GM23338 (cell line): ENCODE data around the gene NSMCE1. TPM values are rescaled to one million over a fixed set of nuclear protein-coding genes. Genes with fewer than 3 reads are reported as not detected.

Experiments
- ATAC-seq: fragments of 200-7000 bp; cut with Tn5 transposase; 3 replicates; pipeline ENCODE4 v1.9.1; 2020
- DNase-seq: peaks from one replicate; pipeline ENCODE4 v3.0.0-alpha.2; 2015; ENCODE audit warnings: low spot score
- H2AFZ ChIP-seq: fragments of 200-600 bp; sonication (generic); 2 replicates; pipeline ENCODE4 v1.8.0; 2016; ENCODE audit warnings: antibody characterized with exemption, mild to moderate bottlenecking, moderate library complexity
- H3F3A ChIP-seq: fragments of 200-600 bp; sonication (generic); replicated peaks from 2 replicates; pipeline ENCODE4 v1.8.0; 2017; ENCODE audit warnings: antibody characterized with exemption, mixed run types, low read depth
- H3K27ac ChIP-seq: fragments of 200-600 bp; sonication (generic); 2 replicates; pipeline ENCODE4 v1.6.1; 2016; ENCODE audit warnings: low read depth
- H3K27me3 ChIP-seq: fragments of 200-600 bp; sonication (generic); 2 replicates; pipeline ENCODE4 v1.8.0; 2016; ENCODE audit warnings: mild to moderate bottlenecking, mixed run types, moderate library complexity; ENCODE audit not compliant: insufficient read depth
- H3K36me3 ChIP-seq: fragments of 200-600 bp; sonication (generic); 2 replicates; pipeline ENCODE4 v1.8.0; 2016; ENCODE audit warnings: mild to moderate bottlenecking; ENCODE audit not compliant: insufficient read depth
- H3K4me1 ChIP-seq: fragments of 200-600 bp; sonication (generic); 2 replicates; pipeline ENCODE4 v1.8.0; 2016; ENCODE audit warnings: mild to moderate bottlenecking, moderate library complexity; ENCODE audit not compliant: insufficient read depth
- H3K4me2 ChIP-seq: fragments of 200-600 bp; sonication (generic); 2 replicates; pipeline ENCODE4 v1.7.1; 2017; ENCODE audit warnings: mixed run types
- H3K4me3 ChIP-seq: fragments of 200-600 bp; sonication (generic); 2 replicates; pipeline ENCODE4 v1.6.1; 2016; ENCODE audit warnings: mixed run types
- H3K79me2 ChIP-seq: fragments of 200-600 bp; sonication (generic); replicated peaks from 2 replicates; pipeline ENCODE4 v1.8.0; 2017; ENCODE audit warnings: mild to moderate bottlenecking; ENCODE audit not compliant: insufficient read depth
- H3K9me2 ChIP-seq: fragments of 200-600 bp; sonication (generic); 2 replicates; pipeline ENCODE4 v1.8.0; 2017; ENCODE audit not compliant: insufficient read depth
- H4K20me1 ChIP-seq: fragments of 200-600 bp; sonication (generic); replicated peaks from 2 replicates; pipeline ENCODE4 v1.8.0; 2017; ENCODE audit warnings: mild to moderate bottlenecking; ENCODE audit not compliant: insufficient read depth
- H3K27ac Mint-ChIP-seq: 2 replicates; pipeline ENCODE4 v1.8.0; 2020; ENCODE audit warnings: inconsistent platforms, mild to moderate bottlenecking, moderate library complexity, mixed read lengths
- H3K27me3 Mint-ChIP-seq: 3 replicates; pipeline ENCODE4 v1.8.0; 2022; ENCODE audit warnings: low read depth, mild to moderate bottlenecking, moderate library complexity, mixed read lengths, inconsistent platforms; ENCODE audit not compliant: insufficient read depth, poor library complexity
- H3K36me3 Mint-ChIP-seq: 3 replicates; pipeline ENCODE4 v1.8.0; 2021; ENCODE audit warnings: low read depth, mild to moderate bottlenecking, inconsistent platforms, moderate library complexity, mixed read lengths
- H3K4me1 Mint-ChIP-seq: 3 replicates; pipeline ENCODE4 v1.8.0; 2020; ENCODE audit warnings: mild to moderate bottlenecking, inconsistent platforms, mixed read lengths
- H3K4me3 Mint-ChIP-seq: 3 replicates; pipeline ENCODE4 v1.8.0; 2021; ENCODE audit warnings: moderate library complexity, mild to moderate bottlenecking, inconsistent platforms, mixed read lengths
- H3K9me3 Mint-ChIP-seq: 3 replicates; pipeline ENCODE4 v1.8.0; 2020; ENCODE audit warnings: moderate library complexity, mild to moderate bottlenecking, inconsistent platforms, mixed read lengths
- CREB1 ChIP-seq: fragments of 250-450 bp; sonication (Bioruptor Pico); IDR thresholded peaks from 2 replicates; pipeline ENCODE4 v1.5.0; 2020; ENCODE audit warnings: low read depth, mild to moderate bottlenecking, moderate library complexity
- CTCF ChIP-seq, 2 experiments: fragments of 200-600 bp in 1 of 2; sonication (generic) in 1 of 2; conservative IDR thresholded peaks; 2 replicates each; pipeline versions ENCODE4 v1.5.1 to v1.6.1; 2016 to 2017; ENCODE audit warnings: antibody characterized with exemption in 2 of 2, low read depth in 2 of 2, mild to moderate bottlenecking in 2 of 2, moderate library complexity in 1 of 2
- ETS1 ChIP-seq: IDR thresholded peaks from 2 replicates; pipeline ENCODE4 v1.6.1; 2016; ENCODE audit warnings: antibody characterized with exemption
- EZH2 ChIP-seq: fragments of 200-600 bp; sonication (generic); IDR thresholded peaks from one replicate; pipeline ENCODE4 v1.8.0; 2017; ENCODE audit warnings: antibody characterized with exemption, mild to moderate bottlenecking, low read depth; ENCODE audit not compliant: unreplicated experiment
- EZH2phosphoT487 ChIP-seq: fragments of 200-600 bp; sonication (generic); IDR thresholded peaks from one replicate; pipeline ENCODE4 v1.8.1; 2018; ENCODE audit warnings: antibody characterized with exemption; ENCODE audit not compliant: unreplicated experiment
- JUNB ChIP-seq: IDR thresholded peaks from one replicate; pipeline ENCODE4 v1.6.1; 2016; ENCODE audit warnings: antibody characterized with exemption; ENCODE audit not compliant: unreplicated experiment
- NANOG ChIP-seq: IDR thresholded peaks from 2 replicates; pipeline ENCODE4 v1.6.1; 2016; ENCODE audit warnings: antibody characterized with exemption, borderline replicate concordance
- POLR2AphosphoS5 ChIP-seq: IDR thresholded peaks from 2 replicates; pipeline ENCODE4 v1.6.1; 2016; ENCODE audit warnings: antibody characterized with exemption, low read depth
- REST ChIP-seq: IDR thresholded peaks from one replicate; pipeline ENCODE4 v1.6.1; 2018; ENCODE audit warnings: antibody characterized with exemption; ENCODE audit not compliant: unreplicated experiment
- ZNF114 ChIP-seq: fragments of 250-450 bp; sonication (Bioruptor Pico); IDR thresholded peaks from 2 replicates; pipeline ENCODE4 v1.5.0; 2020; ENCODE audit warnings: mild to moderate bottlenecking, moderate library complexity
- ZNF331 ChIP-seq: fragments of 250-450 bp; sonication (Bioruptor Pico); IDR thresholded peaks from 2 replicates; pipeline ENCODE4 v1.5.0; 2020; ENCODE audit warnings: low read depth, mild to moderate bottlenecking, moderate library complexity
- ZNF462 ChIP-seq: fragments of 250-450 bp; sonication (Bioruptor Pico); IDR thresholded peaks from 2 replicates; pipeline ENCODE4 v1.5.0; 2020; ENCODE audit warnings: mild to moderate bottlenecking, moderate library complexity
- polyA plus RNA-seq: library from polyadenylated mRNA; unstranded; fragments of >200 nt; fragmentation: Nextera tagmentation; extraction: Ambion mirVana; gene quantifications from 2 replicates; pipeline ENCODE4 v1.2.1, GENCODE V29; 2016
- total RNA-seq: library from RNA; depleted of rRNA; stranded (reverse); fragments of >200 nt; shearing (Covaris generic); gene quantifications from 2 replicates; pipeline ENCODE4 v1.2.3, GENCODE V29; 2014

Gene NSMCE1
- total and polyA plus RNA-seq, 2 experiments from 2014 or later, result 30.6 to 50.8 TPM

GRCh38 chr16:27311897-27312303 lies 43.3 kb upstream of the NSMCE1 start (continued):
- TF ChIP-seq ZNF462 (no peak), POLR2AphosphoS5 (no peak)

DNA sequence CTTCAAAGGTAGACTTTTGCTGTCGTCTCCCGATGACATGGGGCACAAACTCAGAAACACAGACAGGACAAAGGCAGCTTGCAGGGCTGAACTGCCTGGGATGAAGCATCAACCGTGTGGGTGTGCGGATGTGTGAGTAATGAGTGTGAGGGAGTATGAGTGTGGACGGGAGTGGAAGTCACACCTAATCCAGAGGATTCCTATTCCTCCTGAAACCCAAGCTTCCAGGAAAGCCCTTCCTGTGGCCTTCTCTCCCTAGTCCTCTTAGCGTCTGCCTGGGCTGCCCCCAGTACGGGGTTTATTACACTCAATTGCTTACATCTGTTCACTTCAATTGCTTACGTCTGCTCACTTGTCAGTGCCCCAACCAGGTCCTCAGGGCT lies 42.9 kb upstream of the NSMCE1 start:
- H3K4me1 ChIP-seq, result peaks cover 10% of the 10 kb centered on the region; the same call in 1 of the 2 replicates
- TF ChIP-seq JUNB (no peak), CTCF (conservative IDR thresholded peaks at IDR 0.05; ENCODE audit: low read depth in 2 of 2) (no peak), NANOG (no peak), ZNF114 (CRISPR knock-in tag) (no peak), ETS1 (no peak), EZH2phosphoT487 (no peak), REST (no peak), POLR2AphosphoS5 (no peak), CREB1 (CRISPR knock-in tag) (no peak), ZNF331 (CRISPR knock-in tag) (no peak), EZH2 (no peak)
- Mint-ChIP-seq H3K27ac (no peak overlapping the region), H3K4me3 (no peak overlapping the region), H3K4me1 (peaks cover 15% of the 10 kb centered on the region), H3K9me3 (peaks cover 4% of the 10 kb centered on the region; the same call in 2 of the 3 replicates), H3K36me3 (peaks cover 4% of the 10 kb centered on the region), H3K27me3 (peaks cover 10% of the 10 kb centered on the region)
- H3F3A ChIP-seq, result 0 out of 2 replicates have a peak, but pooled peaks cover 2% of the 10 kb centered on the region
- peaks cover 6% of the 10 kb centered on the region; the same call in 1 of the 2 replicates for H3K79me2 ChIP-seq
- no peak for DNase-seq
- no peaks in the 10 kb centered on the region for H3K9me2 ChIP-seq
- H3K27me3 ChIP-seq, result peaks cover 17% of the 10 kb centered on the region
- H3K27ac ChIP-seq, result no peak overlapping the region
- no peak overlapping the region for H2AFZ ChIP-seq
- H4K20me1 ChIP-seq, result no peaks in the 10 kb centered on the region
- H3K4me2 ChIP-seq, result no peak overlapping the region
- no peak for ATAC-seq
- no peak overlapping the region for H3K4me3 ChIP-seq
- H3K36me3 ChIP-seq, result no peaks in the 10 kb centered on the region
